ENCODE measurements around the gene ANKS1B.
A peak's percentile ranks its signal among the peaks of the same experiment; 100 is the strongest.

ANKS1B gene

DNA sequence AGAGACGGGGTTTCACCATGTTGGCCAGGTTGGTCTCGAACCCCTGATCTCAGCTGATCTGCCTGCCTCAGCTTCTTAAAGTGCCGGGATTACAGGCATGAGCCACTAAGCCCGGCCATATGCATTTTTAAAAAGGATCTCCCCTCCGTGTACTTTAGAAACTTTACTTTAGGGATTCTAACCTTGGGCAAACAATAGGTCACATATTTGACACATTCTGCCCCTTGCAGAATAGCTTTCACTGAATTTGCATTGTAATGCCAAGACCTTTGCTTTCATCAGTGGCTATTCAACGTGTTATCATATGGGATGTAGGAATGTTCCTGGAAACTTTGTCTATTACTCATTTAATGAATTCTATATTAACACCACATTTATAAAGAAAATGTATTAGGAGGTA lies 11.4 kb upstream of the ANKS1B start:
- Histone ChIP-seq H3K27ac (ENCODE audit: low read depth in 2 of 2, low read length in 2 of 2) (no peak overlapping the region), H3K27me3 (ENCODE audit: control insufficient read depth in 2 of 2, insufficient read depth in 2 of 2, low read length in 2 of 2) (no peaks in the 10 kb centered on the region), H3K4me1 (ENCODE audit: control insufficient read depth in 2 of 2, insufficient read depth in 2 of 2, low read length in 2 of 2) (no peaks in the 10 kb centered on the region), H3K36me3 (ENCODE audit: control insufficient read depth in 2 of 2, insufficient read depth in 2 of 2, low read length in 2 of 2) (no peaks in the 10 kb centered on the region), H3K9me3 (ENCODE audit: control insufficient read depth in 2 of 2, low read length in 2 of 2) (no peaks in the 10 kb centered on the region), H3K4me3 (ENCODE audit: low read length in 2 of 2) (no peak overlapping the region), H3K9ac (ENCODE audit: low read depth in 1 of 2, low read length in 2 of 2) (no peak overlapping the region)

DNA sequence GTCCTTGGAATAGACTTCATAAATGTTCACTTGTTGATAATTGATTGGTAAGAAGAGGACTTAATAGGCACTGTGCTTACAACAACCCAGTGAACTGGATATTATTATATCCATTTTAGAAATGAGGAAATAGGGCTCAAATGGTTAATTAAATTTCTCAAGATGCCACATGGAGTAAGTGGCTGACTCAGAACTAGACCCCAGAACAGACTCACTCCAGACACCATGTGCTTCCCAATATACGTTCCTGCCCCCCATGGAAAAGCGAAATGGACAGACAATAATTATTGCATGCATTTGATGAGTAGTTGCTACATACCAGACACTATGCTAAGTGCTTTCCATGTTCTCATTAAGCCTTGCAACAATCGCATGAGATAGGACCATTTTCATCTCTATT lies 895 bp upstream of the ANKS1B start:
- Histone ChIP-seq H3K9ac (ENCODE audit: low read depth in 1 of 2, low read length in 2 of 2) (no peak overlapping the region), H3K27ac (ENCODE audit: low read depth in 2 of 2, low read length in 2 of 2) (no peak overlapping the region), H3K4me1 (ENCODE audit: control insufficient read depth in 2 of 2, insufficient read depth in 2 of 2, low read length in 2 of 2) (no peaks in the 10 kb centered on the region), H3K9me3 (ENCODE audit: control insufficient read depth in 2 of 2, low read length in 2 of 2) (no peaks in the 10 kb centered on the region), H3K36me3 (ENCODE audit: control insufficient read depth in 2 of 2, insufficient read depth in 2 of 2, low read length in 2 of 2) (no peaks in the 10 kb centered on the region), H3K4me3 (ENCODE audit: low read length in 2 of 2) (peak overlapping the region; percentile 45 to 65), H3K27me3 (ENCODE audit: control insufficient read depth in 2 of 2, insufficient read depth in 2 of 2, low read length in 2 of 2) (peaks cover 0 to 4% of the 10 kb centered on the region in 2 donors)

DNA sequence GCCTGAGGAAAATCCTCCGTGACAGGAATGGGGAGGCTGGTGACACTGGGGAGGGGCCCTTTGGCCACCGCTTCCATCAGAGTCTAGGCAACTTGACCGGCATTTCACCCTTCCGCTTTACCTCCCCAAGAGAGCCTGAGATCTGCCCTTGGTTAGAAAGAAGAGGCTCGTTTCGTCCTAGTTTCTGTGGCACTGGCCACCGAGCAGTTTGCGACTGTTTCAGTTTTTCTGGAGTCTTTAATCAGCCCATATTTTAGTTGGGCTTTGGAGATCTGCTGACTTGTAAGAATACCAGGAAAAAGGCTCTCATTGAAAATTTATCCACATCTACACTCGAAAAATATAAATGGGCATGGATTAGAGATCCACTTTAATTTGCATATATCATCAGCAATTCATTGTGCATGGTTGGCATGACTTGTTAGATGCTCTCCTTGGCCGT lies 414 bp upstream of the ANKS1B start:
- Histone ChIP-seq H3K36me3 (ENCODE audit: control insufficient read depth in 2 of 2, insufficient read depth in 2 of 2, low read length in 2 of 2) (no peaks in the 10 kb centered on the region), H3K4me3 (ENCODE audit: low read length in 2 of 2) (peak overlapping the region; percentile 45 to 65), H3K27me3 (ENCODE audit: control insufficient read depth in 2 of 2, insufficient read depth in 2 of 2, low read length in 2 of 2) (peaks cover 0 to 4% of the 10 kb centered on the region in 2 donors), H3K4me1 (ENCODE audit: control insufficient read depth in 2 of 2, insufficient read depth in 2 of 2, low read length in 2 of 2) (no peaks in the 10 kb centered on the region), H3K27ac (ENCODE audit: low read depth in 2 of 2, low read length in 2 of 2) (peak overlapping the region in 1 of 2 donors; percentile 13), H3K9me3 (ENCODE audit: control insufficient read depth in 2 of 2, low read length in 2 of 2) (no peaks in the 10 kb centered on the region), H3K9ac (ENCODE audit: low read depth in 1 of 2, low read length in 2 of 2) (peak overlapping the region; percentile 9 to 20)

DNA sequence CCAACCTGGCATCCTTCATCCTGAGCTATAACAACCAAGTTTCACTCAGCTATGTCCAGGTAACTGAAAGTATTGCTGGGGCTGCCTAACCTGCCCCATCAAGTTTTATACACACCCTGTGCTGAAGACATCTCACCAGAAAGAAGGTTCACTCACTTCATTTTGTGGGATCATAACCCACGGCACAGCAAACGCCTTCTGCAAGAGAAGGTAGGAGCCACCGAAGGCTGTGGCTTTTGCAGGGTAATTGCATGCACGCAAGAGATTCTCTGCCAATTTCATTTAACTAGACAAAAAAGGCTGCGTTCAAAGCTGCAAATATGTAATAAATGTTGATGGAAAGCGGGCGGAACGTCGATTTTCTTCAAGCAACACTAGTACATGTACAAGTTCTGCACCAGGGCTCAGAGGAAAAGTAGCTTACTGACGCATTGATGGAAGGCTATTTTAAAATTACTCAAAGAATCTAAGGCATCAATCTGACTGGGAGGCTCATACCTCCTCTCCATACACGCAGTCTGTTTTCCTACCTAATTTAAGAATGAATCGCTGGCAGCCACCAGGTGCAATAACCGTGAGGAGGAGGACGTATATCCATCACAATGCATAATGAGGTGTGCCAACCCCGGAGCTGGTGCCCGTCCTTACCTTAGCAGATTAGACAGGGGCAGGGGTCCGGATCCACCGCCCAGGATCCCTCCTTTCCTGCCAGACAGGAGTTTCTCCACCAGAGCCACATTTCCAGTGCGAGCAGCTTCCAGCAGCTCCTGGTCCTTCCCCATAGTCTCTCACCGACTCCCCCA lies 1.1 kb downstream of the ANKS1B start:
- H3K27me3 ChIP-seq (ENCODE audit: control insufficient read depth in 2 of 2, insufficient read depth in 2 of 2, low read length in 2 of 2): peaks cover 0 to 4% of the 10 kb centered on the region in 2 donors
- peak overlapping the region; percentile 3 to 49 for H3K4me3 ChIP-seq (ENCODE audit: low read length in 2 of 2)
- no peaks in the 10 kb centered on the region for H3K4me1 ChIP-seq (ENCODE audit: control insufficient read depth in 2 of 2, insufficient read depth in 2 of 2, low read length in 2 of 2)
- no peak overlapping the region for H3K27ac ChIP-seq (ENCODE audit: low read depth in 2 of 2, low read length in 2 of 2)
- no peaks in the 10 kb centered on the region for H3K9me3 ChIP-seq (ENCODE audit: control insufficient read depth in 2 of 2, low read length in 2 of 2)
- H3K36me3 ChIP-seq (ENCODE audit: control insufficient read depth in 2 of 2, insufficient read depth in 2 of 2, low read length in 2 of 2): no peaks in the 10 kb centered on the region
- H3K9ac ChIP-seq (ENCODE audit: low read depth in 1 of 2, low read length in 2 of 2): no peak overlapping the region

DNA sequence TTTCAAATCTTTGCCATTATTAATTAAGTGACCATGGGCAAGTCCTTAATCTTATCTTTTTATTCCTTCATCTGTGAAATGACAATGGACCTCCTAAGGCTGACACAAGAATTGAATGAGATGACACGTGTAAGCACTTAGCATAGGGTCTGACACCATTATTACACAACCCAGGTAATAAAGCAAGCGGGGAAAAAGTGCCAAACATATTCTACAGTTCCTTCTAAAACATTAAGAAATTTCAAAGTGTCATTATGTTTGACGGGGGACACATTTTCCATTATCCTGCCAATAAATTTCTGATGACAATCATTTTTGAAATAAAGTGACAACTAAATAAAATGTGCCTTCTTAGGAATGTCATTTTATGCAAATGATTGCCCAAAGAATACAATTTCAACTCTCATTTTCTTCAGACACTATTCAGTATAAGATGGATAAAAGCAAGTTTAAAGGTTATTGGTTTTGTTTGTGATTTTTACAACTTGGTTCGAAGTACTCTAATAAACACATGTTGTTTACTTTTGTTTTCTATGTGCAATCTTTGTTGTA lies 3.0 kb downstream of the ANKS1B start:
- no peak overlapping the region for H3K27ac ChIP-seq (ENCODE audit: low read depth in 2 of 2, low read length in 2 of 2)
- H3K27me3 ChIP-seq (ENCODE audit: control insufficient read depth in 2 of 2, insufficient read depth in 2 of 2, low read length in 2 of 2): peaks cover 0 to 4% of the 10 kb centered on the region in 2 donors

DNA sequence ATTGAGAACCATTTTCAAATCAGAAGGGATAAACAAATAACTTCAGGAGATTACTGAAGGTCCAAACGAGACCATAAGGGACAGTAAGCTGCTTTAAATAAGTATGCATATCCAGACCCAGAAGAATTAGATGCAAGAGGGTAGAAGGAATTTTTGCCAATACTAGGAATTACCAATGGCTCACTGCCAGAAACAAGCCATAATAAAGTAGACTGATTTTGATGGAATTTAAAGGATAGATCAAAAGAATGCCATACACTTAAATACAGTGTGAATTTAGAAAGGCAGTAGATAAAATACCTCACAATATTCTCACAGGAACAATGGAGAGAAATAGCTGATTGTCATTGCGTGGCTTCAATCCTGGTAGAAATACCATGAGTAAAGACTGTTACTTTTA lies 5.3 kb downstream of the ANKS1B start:
- Histone ChIP-seq H3K36me3 (ENCODE audit: control insufficient read depth in 2 of 2, insufficient read depth in 2 of 2, low read length in 2 of 2) (no peaks in the 10 kb centered on the region), H3K27ac (ENCODE audit: low read depth in 2 of 2, low read length in 2 of 2) (no peak overlapping the region), H3K4me3 (ENCODE audit: low read length in 2 of 2) (no peak overlapping the region), H3K9ac (ENCODE audit: low read depth in 1 of 2, low read length in 2 of 2) (no peak overlapping the region), H3K27me3 (ENCODE audit: control insufficient read depth in 2 of 2, insufficient read depth in 2 of 2, low read length in 2 of 2) (peaks cover 0 to 4% of the 10 kb centered on the region in 2 donors), H3K9me3 (ENCODE audit: control insufficient read depth in 2 of 2, low read length in 2 of 2) (no peaks in the 10 kb centered on the region), H3K4me1 (ENCODE audit: control insufficient read depth in 2 of 2, insufficient read depth in 2 of 2, low read length in 2 of 2) (no peaks in the 10 kb centered on the region)

More for the DNA sequence above, 3.0 kb downstream of the ANKS1B start:
- Histone ChIP-seq H3K4me1 (ENCODE audit: control insufficient read depth in 2 of 2, insufficient read depth in 2 of 2, low read length in 2 of 2) (no peaks in the 10 kb centered on the region), H3K9ac (ENCODE audit: low read depth in 1 of 2, low read length in 2 of 2) (no peak overlapping the region), H3K4me3 (ENCODE audit: low read length in 2 of 2) (no peak overlapping the region), H3K36me3 (ENCODE audit: control insufficient read depth in 2 of 2, insufficient read depth in 2 of 2, low read length in 2 of 2) (no peaks in the 10 kb centered on the region), H3K9me3 (ENCODE audit: control insufficient read depth in 2 of 2, low read length in 2 of 2) (no peaks in the 10 kb centered on the region)

DNA sequence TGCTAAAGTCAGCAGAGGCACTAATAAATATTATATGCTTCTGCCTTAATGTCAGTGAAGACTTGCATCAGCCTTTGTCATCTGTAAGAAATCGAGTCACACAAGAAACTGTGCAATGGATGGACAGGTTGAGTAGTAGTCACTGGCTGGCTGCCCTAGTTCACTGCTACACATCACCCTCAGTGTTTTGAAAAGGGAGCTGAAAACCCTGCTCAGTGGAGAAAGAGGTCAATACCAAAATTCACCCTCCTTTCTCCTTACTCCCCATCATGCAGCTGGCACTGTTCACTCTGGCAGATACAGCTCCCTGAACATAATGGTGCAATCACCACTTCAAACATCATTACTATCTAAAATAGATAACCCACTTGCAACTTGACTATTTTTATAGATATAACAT lies 6.6 kb downstream of the ANKS1B start:
- H3K4me3 ChIP-seq (ENCODE audit: low read length in 2 of 2): no peak overlapping the region
- H3K9ac ChIP-seq (ENCODE audit: low read depth in 1 of 2, low read length in 2 of 2): no peak overlapping the region
- no peaks in the 10 kb centered on the region for H3K27me3 ChIP-seq (ENCODE audit: control insufficient read depth in 2 of 2, insufficient read depth in 2 of 2, low read length in 2 of 2)
- no peak overlapping the region for H3K27ac ChIP-seq (ENCODE audit: low read depth in 2 of 2, low read length in 2 of 2)
- H3K4me1 ChIP-seq (ENCODE audit: control insufficient read depth in 2 of 2, insufficient read depth in 2 of 2, low read length in 2 of 2): no peaks in the 10 kb centered on the region
- H3K9me3 ChIP-seq (ENCODE audit: control insufficient read depth in 2 of 2, low read length in 2 of 2): no peaks in the 10 kb centered on the region
- H3K36me3 ChIP-seq (ENCODE audit: control insufficient read depth in 2 of 2, insufficient read depth in 2 of 2, low read length in 2 of 2): no peaks in the 10 kb centered on the region

DNA sequence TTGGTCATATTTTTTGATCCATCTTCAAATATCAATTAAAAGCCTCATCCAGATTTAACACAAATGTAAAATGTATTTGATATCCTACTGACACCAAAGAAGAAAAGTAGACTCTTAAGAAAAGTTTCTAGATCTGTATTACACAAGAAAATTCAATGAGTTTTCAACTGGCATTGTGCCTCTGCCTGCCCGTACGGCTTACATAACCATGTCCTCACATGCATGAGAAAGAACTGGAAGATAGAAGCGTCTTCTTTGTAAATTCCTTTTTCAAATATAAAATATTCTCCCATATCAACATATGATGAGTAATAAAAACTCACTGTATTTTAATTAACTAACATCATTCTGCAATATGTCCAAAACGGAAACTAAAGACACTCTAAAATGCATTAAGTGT lies 7.2 kb downstream of the ANKS1B start:
- no peak overlapping the region for H3K9ac ChIP-seq (ENCODE audit: low read depth in 1 of 2, low read length in 2 of 2)
- no peaks in the 10 kb centered on the region for H3K27me3 ChIP-seq (ENCODE audit: control insufficient read depth in 2 of 2, insufficient read depth in 2 of 2, low read length in 2 of 2)
- H3K36me3 ChIP-seq (ENCODE audit: control insufficient read depth in 2 of 2, insufficient read depth in 2 of 2, low read length in 2 of 2): no peaks in the 10 kb centered on the region

DNA sequence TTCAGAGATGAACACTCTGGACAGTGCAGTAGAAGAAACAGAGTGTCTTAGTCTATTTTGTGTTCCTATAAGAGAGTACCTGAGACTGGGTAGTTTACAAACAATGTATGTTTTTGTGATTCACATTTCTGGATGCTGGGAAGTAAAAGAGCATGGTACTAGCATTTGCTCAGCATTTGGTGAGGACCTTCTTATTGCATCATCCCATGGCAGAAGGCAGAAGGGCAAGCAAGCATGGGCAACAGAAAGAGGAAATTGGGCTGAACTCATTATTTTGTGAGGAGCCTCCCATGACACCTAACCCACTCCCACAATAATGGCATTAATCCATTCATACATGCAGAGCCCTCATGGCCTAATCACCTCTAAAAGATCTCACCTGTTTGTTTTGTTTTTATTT lies 8.0 kb downstream of the ANKS1B start:
- Histone ChIP-seq H3K9ac (ENCODE audit: low read depth in 1 of 2, low read length in 2 of 2) (no peak overlapping the region), H3K36me3 (ENCODE audit: control insufficient read depth in 2 of 2, insufficient read depth in 2 of 2, low read length in 2 of 2) (no peaks in the 10 kb centered on the region), H3K4me1 (ENCODE audit: control insufficient read depth in 2 of 2, insufficient read depth in 2 of 2, low read length in 2 of 2) (no peaks in the 10 kb centered on the region), H3K27ac (ENCODE audit: low read depth in 2 of 2, low read length in 2 of 2) (no peak overlapping the region), H3K4me3 (ENCODE audit: low read length in 2 of 2) (no peak overlapping the region), H3K27me3 (ENCODE audit: control insufficient read depth in 2 of 2, insufficient read depth in 2 of 2, low read length in 2 of 2) (no peaks in the 10 kb centered on the region), H3K9me3 (ENCODE audit: control insufficient read depth in 2 of 2, low read length in 2 of 2) (no peaks in the 10 kb centered on the region)

More for the DNA sequence above, 7.2 kb downstream of the ANKS1B start:
- Histone ChIP-seq H3K9me3 (ENCODE audit: control insufficient read depth in 2 of 2, low read length in 2 of 2) (no peaks in the 10 kb centered on the region), H3K27ac (ENCODE audit: low read depth in 2 of 2, low read length in 2 of 2) (no peak overlapping the region), H3K4me3 (ENCODE audit: low read length in 2 of 2) (no peak overlapping the region), H3K4me1 (ENCODE audit: control insufficient read depth in 2 of 2, insufficient read depth in 2 of 2, low read length in 2 of 2) (no peaks in the 10 kb centered on the region)

DNA sequence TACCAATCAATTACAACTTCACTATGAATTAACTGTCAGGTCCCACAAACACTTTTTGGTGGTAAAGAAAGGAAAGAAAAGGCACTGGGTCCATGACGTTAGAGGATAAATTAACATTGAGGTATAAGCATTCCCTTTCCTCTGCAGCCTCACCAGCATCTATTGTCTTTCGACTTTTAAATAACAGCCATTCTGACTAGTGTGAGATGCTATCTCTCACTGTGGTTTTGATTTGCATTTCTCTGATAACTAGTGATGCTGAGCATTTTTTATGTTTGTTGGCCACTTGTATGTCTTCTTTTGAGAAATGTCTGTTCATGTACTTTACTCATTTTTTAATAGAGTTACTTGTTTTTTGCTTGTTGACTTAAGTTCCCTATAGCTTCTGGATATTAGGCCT lies 9.4 kb downstream of the ANKS1B start:
- no peaks in the 10 kb centered on the region for H3K9me3 ChIP-seq (ENCODE audit: control insufficient read depth in 2 of 2, low read length in 2 of 2)
- no peaks in the 10 kb centered on the region for H3K4me1 ChIP-seq (ENCODE audit: control insufficient read depth in 2 of 2, insufficient read depth in 2 of 2, low read length in 2 of 2)
- no peak overlapping the region for H3K9ac ChIP-seq (ENCODE audit: low read depth in 1 of 2, low read length in 2 of 2)
- no peak overlapping the region for H3K4me3 ChIP-seq (ENCODE audit: low read length in 2 of 2)
- H3K27me3 ChIP-seq (ENCODE audit: control insufficient read depth in 2 of 2, insufficient read depth in 2 of 2, low read length in 2 of 2): no peaks in the 10 kb centered on the region
- H3K27ac ChIP-seq (ENCODE audit: low read depth in 2 of 2, low read length in 2 of 2): no peak overlapping the region
- H3K36me3 ChIP-seq (ENCODE audit: control insufficient read depth in 2 of 2, insufficient read depth in 2 of 2, low read length in 2 of 2): no peaks in the 10 kb centered on the region

Data from mucosa of rectum (tissue), 2 donors.